Measurements from ENCODE around the gene HDAC6.

The HDAC6 gene

DNA sequence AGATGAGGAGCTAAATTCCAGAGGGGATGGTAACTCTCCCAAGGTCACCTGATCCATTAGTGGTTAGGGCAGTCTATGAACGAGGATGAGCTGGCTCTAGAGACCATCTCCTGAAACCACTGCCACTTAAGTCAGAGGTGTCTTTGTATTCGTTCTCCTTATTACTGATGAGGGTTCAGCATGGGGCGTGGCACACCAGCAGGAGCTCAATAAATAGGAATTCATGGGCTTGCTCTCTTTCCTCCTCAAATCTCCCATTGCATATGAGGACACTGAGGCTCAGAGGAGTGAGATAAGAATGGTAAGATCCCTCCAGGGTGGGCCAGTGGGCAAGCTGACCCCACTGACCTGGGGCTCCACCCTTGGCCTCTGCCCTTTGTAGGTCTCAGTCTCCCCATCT lies 17.1 kb upstream of the HDAC6 start:
- TF ChIP-seq, protein P1, sequence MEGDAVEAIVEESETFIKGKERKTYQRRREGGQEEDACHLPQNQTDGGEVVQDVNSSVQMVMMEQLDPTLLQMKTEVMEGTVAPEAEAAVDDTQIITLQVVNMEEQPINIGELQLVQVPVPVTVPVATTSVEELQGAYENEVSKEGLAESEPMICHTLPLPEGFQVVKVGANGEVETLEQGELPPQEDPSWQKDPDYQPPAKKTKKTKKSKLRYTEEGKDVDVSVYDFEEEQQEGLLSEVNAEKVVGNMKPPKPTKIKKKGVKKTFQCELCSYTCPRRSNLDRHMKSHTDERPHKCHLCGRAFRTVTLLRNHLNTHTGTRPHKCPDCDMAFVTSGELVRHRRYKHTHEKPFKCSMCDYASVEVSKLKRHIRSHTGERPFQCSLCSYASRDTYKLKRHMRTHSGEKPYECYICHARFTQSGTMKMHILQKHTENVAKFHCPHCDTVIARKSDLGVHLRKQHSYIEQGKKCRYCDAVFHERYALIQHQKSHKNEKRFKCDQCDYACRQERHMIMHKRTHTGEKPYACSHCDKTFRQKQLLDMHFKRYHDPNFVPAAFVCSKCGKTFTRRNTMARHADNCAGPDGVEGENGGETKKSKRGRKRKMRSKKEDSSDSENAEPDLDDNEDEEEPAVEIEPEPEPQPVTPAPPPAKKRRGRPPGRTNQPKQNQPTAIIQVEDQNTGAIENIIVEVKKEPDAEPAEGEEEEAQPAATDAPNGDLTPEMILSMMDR (IDR thresholded peaks at IDR 0.05; ENCODE audit: control insufficient read depth, extremely low read depth, insufficient read depth): no peak
- DNase-seq (ENCODE audit: low read depth): no peak
- no peak overlapping the region for H3K4me3 ChIP-seq (ENCODE audit: low read depth, low read length)

GRCh38 chrX:48785186-48785539 lies 16.7 kb upstream of the HDAC6 start:
- no peak overlapping the region for H3K4me3 ChIP-seq (ENCODE audit: low read depth, low read length)
- TF ChIP-seq, protein P1 (IDR thresholded peaks at IDR 0.05; ENCODE audit: control insufficient read depth, extremely low read depth, insufficient read depth): no peak
- no peak for DNase-seq (ENCODE audit: low read depth)

DNA sequence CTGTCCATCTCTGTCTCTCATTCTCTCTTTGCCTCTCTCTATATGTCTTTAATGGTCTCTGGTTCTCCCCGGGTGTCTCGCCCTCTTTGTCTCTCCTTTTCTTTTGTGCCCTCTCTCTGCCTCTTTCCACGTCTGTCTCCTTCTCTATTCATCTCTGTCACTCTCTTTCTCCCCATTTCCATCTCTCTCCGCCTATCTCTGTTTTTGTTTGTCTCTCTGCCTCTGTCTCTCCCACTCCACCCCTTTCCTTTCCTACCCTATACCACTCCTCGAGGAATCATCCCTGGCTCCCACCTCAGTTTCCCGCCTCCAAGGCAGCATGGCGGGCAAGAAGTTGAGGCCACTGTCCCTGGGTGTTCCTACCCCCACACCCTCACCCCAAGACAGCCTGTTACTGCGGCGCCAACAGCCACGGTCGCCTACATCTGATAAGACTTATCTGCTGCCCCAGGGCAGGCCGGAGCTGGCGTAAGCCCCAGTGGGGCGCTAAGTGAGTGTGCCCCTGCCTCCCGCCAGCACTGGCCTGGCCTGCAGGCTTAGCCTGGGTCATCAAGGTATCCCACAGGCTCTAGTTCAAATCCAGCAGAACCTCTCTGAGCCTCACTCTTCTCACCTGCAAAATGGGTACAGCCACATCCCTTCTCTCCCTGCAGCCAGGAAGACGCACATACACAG lies 16.2 kb upstream of the HDAC6 start:
- no peak overlapping the region for H3K4me3 ChIP-seq (ENCODE audit: low read depth, low read length)
- no peak for DNase-seq (ENCODE audit: low read depth)
- TF ChIP-seq, protein P1 (IDR thresholded peaks at IDR 0.05; ENCODE audit: control insufficient read depth, extremely low read depth, insufficient read depth): no peak

GRCh38 chrX:48786341-48786800 lies 15.5 kb upstream of the HDAC6 start, which contains the start of gene GATA1:
GATA1 (plus strand) TSS chrX:48786590; CDS start chrX:48791110, 4,520 bp downstream.
- TF ChIP-seq, protein P1 (IDR thresholded peaks at IDR 0.05; ENCODE audit: control insufficient read depth, extremely low read depth, insufficient read depth): no peak
- no peak for DNase-seq (ENCODE audit: low read depth)
- H3K4me3 ChIP-seq (ENCODE audit: low read depth, low read length): no peak within 1 kb of the TSS

DNA sequence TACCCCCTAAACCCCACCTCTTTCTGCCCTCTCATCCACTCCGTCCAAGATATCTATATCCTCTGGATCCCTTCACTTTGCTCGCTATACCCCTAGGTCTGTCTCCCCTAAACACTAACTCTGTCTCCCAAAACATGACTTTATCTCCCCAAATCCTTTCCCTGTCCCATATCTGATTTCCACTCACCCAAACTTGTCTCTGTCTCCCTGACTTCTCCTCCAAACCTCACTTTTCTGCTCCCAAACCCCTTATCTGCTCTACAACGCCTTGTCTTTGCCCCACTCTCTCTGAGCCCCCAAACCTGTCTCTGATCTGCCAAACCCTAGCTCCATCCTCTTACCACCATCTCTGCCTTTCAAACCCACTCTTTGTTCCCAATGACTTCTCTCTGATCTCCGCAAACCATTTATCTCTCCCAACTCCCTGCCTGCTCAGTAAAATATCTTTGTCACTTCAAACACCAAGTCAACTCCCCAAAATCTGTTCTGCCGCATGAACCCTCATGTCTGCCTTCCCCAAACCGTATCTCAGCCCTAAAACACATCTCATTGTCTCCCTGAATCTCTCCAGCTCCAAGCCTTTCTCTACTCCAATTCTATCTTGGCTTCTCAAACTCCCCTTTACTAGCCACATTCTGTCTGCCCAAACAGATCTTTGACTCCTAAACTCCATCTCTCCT lies 14.9 kb upstream of the HDAC6 start:
- TF ChIP-seq, protein P1 (IDR thresholded peaks at IDR 0.05; ENCODE audit: control insufficient read depth, extremely low read depth, insufficient read depth): no peak
- no peak overlapping the region for H3K4me3 ChIP-seq (ENCODE audit: low read depth, low read length)
- no peak for DNase-seq (ENCODE audit: low read depth)

DNA sequence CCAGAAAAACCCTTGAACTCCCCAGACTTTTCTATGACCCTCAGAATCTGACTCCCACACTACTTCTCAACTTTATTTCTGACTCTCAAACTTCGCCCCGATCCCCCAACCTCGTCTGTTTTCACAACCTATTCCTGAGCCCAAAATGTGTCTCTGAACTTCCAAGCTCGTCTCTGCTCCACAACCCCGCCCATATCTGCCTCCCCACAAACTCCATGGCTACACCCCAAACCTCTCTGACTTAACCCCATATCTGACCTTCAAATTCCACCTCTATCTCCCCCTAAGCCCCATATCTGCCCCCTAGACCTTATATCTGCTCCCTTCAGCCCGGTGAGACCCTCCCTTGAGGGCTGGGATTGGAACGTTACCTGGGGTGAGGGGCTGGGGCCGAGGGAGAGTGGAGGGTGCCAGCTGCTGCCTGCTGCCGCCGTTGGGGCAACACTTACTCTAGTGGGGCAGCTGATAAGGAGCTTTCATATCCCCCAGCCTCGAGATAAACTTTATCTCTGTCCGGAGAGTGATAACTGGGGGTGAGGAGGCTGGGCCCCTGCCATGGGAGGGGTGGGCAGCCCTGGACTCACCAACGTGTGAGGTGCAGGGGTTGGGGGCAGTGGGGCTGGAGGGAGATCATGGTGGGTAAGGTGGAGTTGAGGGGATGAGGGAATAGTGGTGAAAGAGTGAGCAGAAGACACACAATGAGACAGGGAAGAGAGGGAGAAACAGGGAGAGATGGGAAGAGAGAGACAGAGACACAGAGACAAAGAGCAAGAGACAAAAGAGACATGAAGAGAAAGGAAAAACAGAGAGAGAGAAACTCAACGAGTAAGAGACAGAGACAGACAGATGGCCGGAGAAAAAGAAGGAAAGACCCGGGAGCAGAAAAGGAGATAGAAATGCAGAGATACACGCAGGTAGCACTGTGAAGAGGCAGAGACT lies 14.1 kb upstream of the HDAC6 start:
- TF ChIP-seq, protein P1 (IDR thresholded peaks at IDR 0.05; ENCODE audit: control insufficient read depth, extremely low read depth, insufficient read depth): no peak
- H3K4me3 ChIP-seq (ENCODE audit: low read depth, low read length): no peak overlapping the region

More for the DNA sequence above, 14.1 kb upstream of the HDAC6 start:
- DNase-seq (ENCODE audit: low read depth): no peak

Measured in LNCaP clone FGC (cell line).